Mesendoderm (in vitro differentiated cells): ENCODE data around the gene USF2.

ENCODE experiments used
- DNase-seq: peaks from one replicate; pipeline ENCODE4 v3.0.0; 2013
- H2AK5ac ChIP-seq: 2 replicates; pipeline ENCODE4 v1.6.1; 2013; ENCODE audit warnings: low read length, inconsistent platforms
- H2BK120ac ChIP-seq: 2 replicates; pipeline ENCODE4 v1.6.1; 2013; ENCODE audit warnings: low read depth, mild to moderate bottlenecking, low read length, moderate library complexity, mixed read lengths
- H2BK15ac ChIP-seq: replicated peaks from 2 replicates; pipeline ENCODE4 v1.6.1; 2013; ENCODE audit warnings: low read depth, mild to moderate bottlenecking, moderate library complexity
- H2BK5ac ChIP-seq: 2 replicates; pipeline ENCODE4 v1.6.1; 2013; ENCODE audit warnings: low read length, inconsistent platforms
- H3K18ac ChIP-seq: 2 replicates; pipeline ENCODE4 v1.6.1; 2013; ENCODE audit warnings: mild to moderate bottlenecking, low read length, mixed read lengths
- H3K23ac ChIP-seq: one replicate; pipeline ENCODE4 v1.6.1; 2013; ENCODE audit warnings: low read length
- H3K27ac ChIP-seq: 2 replicates; pipeline ENCODE4 v1.5.1; 2013; ENCODE audit warnings: low read depth, mild to moderate bottlenecking, inconsistent platforms, low read length, moderate library complexity
- H3K27me3 ChIP-seq: 2 replicates; pipeline ENCODE4 v1.6.1; 2013; ENCODE audit warnings: low read length, control low read depth, mild to moderate bottlenecking, inconsistent platforms; ENCODE audit not compliant: insufficient read depth, poor library complexity
- H3K36me3 ChIP-seq: 2 replicates; pipeline ENCODE4 v1.6.1; 2013; ENCODE audit warnings: low read length, inconsistent platforms; ENCODE audit not compliant: control insufficient read depth, insufficient read depth
- H3K4ac ChIP-seq: one replicate; pipeline ENCODE4 v1.6.1; 2013; ENCODE audit warnings: low read depth, mild to moderate bottlenecking, low read length, moderate library complexity
- H3K4me1 ChIP-seq: 2 replicates; pipeline ENCODE4 v1.6.1; 2013; ENCODE audit warnings: low read depth, low read length, inconsistent platforms; ENCODE audit not compliant: control insufficient read depth
- H3K4me2 ChIP-seq: 2 replicates; pipeline ENCODE4 v1.6.1; 2013; ENCODE audit warnings: low read length
- H3K4me3 ChIP-seq: 2 replicates; pipeline ENCODE4 v1.5.1; 2013; ENCODE audit warnings: mild to moderate bottlenecking, low read length
- H3K56ac ChIP-seq: one replicate; pipeline ENCODE4 v1.6.1; 2013; ENCODE audit warnings: low read length
- H3K79me1 ChIP-seq: 2 replicates; pipeline ENCODE4 v1.6.1; 2013; ENCODE audit warnings: low read length, inconsistent platforms
- H3K79me2 ChIP-seq: 2 replicates; pipeline ENCODE4 v1.6.1; 2013; ENCODE audit warnings: mild to moderate bottlenecking, low read length; ENCODE audit not compliant: control insufficient read depth, insufficient read depth
- H3K9ac ChIP-seq: 2 replicates; pipeline ENCODE4 v1.6.1; 2013; ENCODE audit warnings: low read length, inconsistent platforms
- H4K5ac ChIP-seq: one replicate; pipeline ENCODE4 v1.6.1; 2013; ENCODE audit warnings: low read length
- H4K8ac ChIP-seq: one replicate; pipeline ENCODE4 v1.6.1; 2013; ENCODE audit warnings: low read depth, mild to moderate bottlenecking, control low read depth, low read length, moderate library complexity
- WGBS: extraction: QIAGEN DNeasy Blood & Tissue Kit; methylation state at CpG from one replicate; pipeline ENCODE4 v1.1.7; 2013; ENCODE audit warnings: low lambda C conversion rate, missing lambda C conversion rate; ENCODE audit not compliant: insufficient coverage; ENCODE audit errors: extremely low coverage; 5-methylcytosine and 5-hydroxymethylcytosine counted together

USF2 gene

DNA sequence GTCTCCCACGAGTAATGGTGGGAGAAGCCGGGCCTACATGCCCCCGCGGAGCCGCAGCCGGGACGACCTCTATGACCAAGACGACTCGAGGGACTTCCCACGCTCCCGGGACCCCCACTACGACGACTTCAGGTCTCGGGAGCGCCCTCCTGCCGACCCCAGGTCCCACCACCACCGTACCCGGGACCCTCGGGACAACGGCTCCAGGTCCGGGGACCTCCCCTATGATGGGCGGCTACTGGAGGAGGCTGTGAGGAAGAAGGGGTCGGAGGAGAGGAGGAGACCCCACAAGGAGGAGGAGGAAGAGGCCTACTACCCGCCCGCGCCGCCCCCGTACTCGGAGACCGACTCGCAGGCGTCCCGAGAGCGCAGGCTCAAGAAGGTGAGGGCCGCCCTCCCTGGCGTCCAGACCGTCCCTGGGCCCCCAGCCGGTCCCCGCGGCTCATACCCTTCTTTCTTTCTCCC, 1.4 kb upstream of the USF2 start:
- Histone ChIP-seq H3K4me2 (peak overlapping the region; percentile 67), H2AK5ac (no peak overlapping the region), H3K4ac (peak overlapping the region; percentile 84), H3K27me3 (no peaks in the 10 kb centered on the region), H3K9ac (peak overlapping the region; percentile 89), H3K4me1 (peaks cover 2% of the 10 kb centered on the region), H3K4me3 (peak overlapping the region; percentile 55), H4K8ac (no peak overlapping the region), H3K79me1 (peaks cover 11% of the 10 kb centered on the region), H3K18ac (peak overlapping the region; percentile 44), H2BK5ac (peak overlapping the region; percentile 4), H3K56ac (peak overlapping the region; percentile 95), H4K5ac (no peak overlapping the region), H3K36me3 (peaks cover 18% of the 10 kb centered on the region), H3K79me2 (peaks cover 3% of the 10 kb centered on the region), H3K27ac (peak overlapping the region; percentile 84), H2BK120ac (no peak overlapping the region), H3K23ac (no peak overlapping the region), H2BK15ac (no peak overlapping the region)
- DNase-seq: peak; percentile 13
- WGBS: no CpG with 5 or more reads among the region's 40 CpGs

DNA sequence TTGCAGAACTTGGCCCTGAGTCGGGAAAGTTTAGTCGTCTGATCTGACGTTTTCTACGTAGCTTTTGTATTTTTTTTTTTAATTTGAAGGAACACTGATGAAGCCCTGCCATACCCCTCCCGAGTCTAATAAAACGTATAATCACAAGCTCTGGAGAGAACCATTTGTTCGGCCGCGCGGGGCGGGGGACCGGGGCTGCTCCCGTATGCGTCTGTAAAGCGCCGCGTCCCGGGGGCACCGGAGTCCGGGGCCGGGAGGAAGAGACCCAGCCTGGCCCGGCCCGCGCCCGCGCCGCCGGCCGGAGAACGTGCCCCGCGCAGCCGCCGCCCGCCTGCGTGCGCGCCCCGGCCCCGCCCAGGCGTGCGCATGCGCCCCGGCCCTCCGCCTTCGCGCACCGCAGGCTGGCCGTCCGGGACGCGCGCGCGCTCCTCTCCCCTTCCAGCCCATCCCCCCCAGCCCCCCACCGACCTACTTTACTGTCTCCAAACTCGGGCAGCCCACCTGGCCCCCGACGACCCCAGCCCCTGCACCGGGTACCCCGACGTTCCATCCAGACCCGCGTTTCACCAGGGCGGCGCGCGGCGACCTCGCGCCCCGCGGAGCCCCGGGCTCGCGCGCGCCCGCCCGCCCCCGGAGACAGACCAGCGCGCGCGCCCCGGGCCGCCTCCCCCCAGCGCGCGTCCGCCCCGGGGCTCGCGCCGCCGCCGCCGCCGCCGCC, 785 bp upstream of the USF2 start:
- no peaks in the 10 kb centered on the region for H3K27me3 ChIP-seq
- peaks cover 3% of the 10 kb centered on the region for H3K79me2 ChIP-seq
- H3K79me1 ChIP-seq: peaks cover 11% of the 10 kb centered on the region
- H4K5ac ChIP-seq: no peak overlapping the region
- peaks cover 2% of the 10 kb centered on the region for H3K4me1 ChIP-seq
- no peak overlapping the region for H3K23ac ChIP-seq
- H3K36me3 ChIP-seq: peaks cover 18% of the 10 kb centered on the region
- H3K4me3 ChIP-seq: peak overlapping the region; percentile 55
- peak overlapping the region; percentile 84 for H3K4ac ChIP-seq
- H2AK5ac ChIP-seq: no peak overlapping the region
- no peak overlapping the region for H2BK5ac ChIP-seq
- H4K8ac ChIP-seq: no peak overlapping the region
- peak overlapping the region; percentile 67 for H3K4me2 ChIP-seq
- peak overlapping the region; percentile 95 for H3K56ac ChIP-seq
- no peak overlapping the region for H2BK120ac ChIP-seq
- H2BK15ac ChIP-seq: no peak overlapping the region
- H3K27ac ChIP-seq: peak overlapping the region; percentile 95
- peak overlapping the region; percentile 77 for H3K18ac ChIP-seq
- WGBS: no CpG with 5 or more reads among the region's 100 CpGs
- DNase-seq: peak; percentile 68
- peak overlapping the region; percentile 89 for H3K9ac ChIP-seq

DNA sequence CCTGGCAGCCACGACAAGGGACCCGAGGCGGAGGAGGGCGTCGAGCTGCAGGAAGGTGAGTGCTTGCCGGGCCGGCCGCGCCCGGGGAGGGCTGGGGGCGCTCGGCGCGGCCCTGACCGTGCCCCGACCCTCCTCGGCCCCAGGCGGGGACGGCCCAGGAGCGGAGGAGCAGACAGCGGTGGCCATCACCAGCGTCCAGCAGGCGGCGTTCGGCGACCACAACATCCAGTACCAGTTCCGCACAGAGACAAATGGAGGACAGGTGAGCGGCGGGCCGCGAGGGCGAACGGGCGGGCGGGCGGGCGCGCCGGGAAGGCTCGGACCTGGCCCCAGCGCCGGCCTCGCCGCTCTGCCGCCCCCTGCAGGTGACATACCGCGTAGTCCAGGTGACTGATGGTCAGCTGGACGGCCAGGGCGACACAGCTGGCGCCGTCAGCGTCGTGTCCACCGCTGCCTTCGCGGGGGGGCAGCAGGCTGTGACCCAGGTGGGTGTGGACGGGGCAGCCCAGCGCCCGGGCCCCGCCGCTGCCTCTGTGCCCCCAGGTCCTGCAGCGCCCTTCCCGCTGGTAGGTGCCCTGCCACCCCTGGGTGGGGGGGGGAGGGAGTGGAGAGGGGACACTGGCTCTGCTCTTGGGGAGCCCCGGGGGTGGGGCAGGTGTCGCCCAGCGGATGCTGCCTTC, 816 bp downstream of the USF2 start:
- Histone ChIP-seq H3K79me1 (peaks cover 11% of the 10 kb centered on the region), H3K18ac (peak overlapping the region; percentile 88), H3K9ac (peak overlapping the region; percentile 84), H3K56ac (peak overlapping the region; percentile 92), H3K4me2 (peak overlapping the region; percentile 80), H4K5ac (no peak overlapping the region), H3K36me3 (peaks cover 15% of the 10 kb centered on the region), H2AK5ac (no peak overlapping the region), H3K4ac (peak overlapping the region; percentile 89), H3K4me3 (peak overlapping the region; percentile 54), H2BK5ac (no peak overlapping the region), H3K79me2 (peaks cover 3% of the 10 kb centered on the region), H3K4me1 (peaks cover 2% of the 10 kb centered on the region), H3K23ac (peak overlapping the region; percentile 89), H2BK15ac (no peak overlapping the region), H3K27ac (peak overlapping the region; percentile 91), H4K8ac (no peak overlapping the region), H2BK120ac (peak overlapping the region; percentile 88), H3K27me3 (no peaks in the 10 kb centered on the region)
- no CpG with 5 or more reads among the region's 66 CpGs for WGBS
- peak; percentile 93 for DNase-seq

DNA sequence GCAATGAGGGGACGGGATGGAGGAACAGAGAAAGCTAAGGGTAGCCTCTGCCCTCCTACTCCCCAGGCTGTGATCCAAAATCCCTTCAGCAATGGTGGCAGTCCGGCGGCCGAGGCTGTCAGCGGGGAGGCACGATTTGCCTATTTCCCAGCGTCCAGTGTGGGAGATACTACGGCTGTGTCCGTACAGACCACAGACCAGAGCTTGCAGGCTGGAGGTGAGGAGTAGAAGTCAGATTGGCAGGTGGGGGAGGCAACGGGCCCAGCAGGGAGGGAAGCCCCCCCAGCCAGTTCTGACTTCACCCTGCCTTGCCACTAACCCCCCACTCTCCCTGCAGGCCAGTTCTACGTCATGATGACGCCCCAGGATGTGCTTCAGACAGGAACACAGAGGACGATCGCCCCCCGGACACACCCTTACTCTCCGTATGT, 1.6 kb downstream of the USF2 start:
- peak overlapping the region; percentile 80 for H3K4me2 ChIP-seq
- no peak overlapping the region for H2AK5ac ChIP-seq
- peaks cover 11% of the 10 kb centered on the region for H3K79me1 ChIP-seq
- no peak overlapping the region for H2BK120ac ChIP-seq
- H2BK15ac ChIP-seq: no peak overlapping the region
- no peak overlapping the region for H3K4ac ChIP-seq
- H2BK5ac ChIP-seq: no peak overlapping the region
- H3K79me2 ChIP-seq: peaks cover 3% of the 10 kb centered on the region
- H3K9ac ChIP-seq: peak overlapping the region; percentile 61
- DNase-seq: no peak
- no peak overlapping the region for H4K8ac ChIP-seq
- no peak overlapping the region for H3K27ac ChIP-seq
- no CpG with 5 or more reads among the region's 16 CpGs for WGBS
- H3K56ac ChIP-seq: peak overlapping the region; percentile 80
- peaks cover 11% of the 10 kb centered on the region for H3K36me3 ChIP-seq
- no peak overlapping the region for H3K23ac ChIP-seq
- no peak overlapping the region for H4K5ac ChIP-seq
- H3K4me3 ChIP-seq: no peak overlapping the region
- H3K27me3 ChIP-seq: no peaks in the 10 kb centered on the region
- no peak overlapping the region for H3K18ac ChIP-seq
- H3K4me1 ChIP-seq: peaks cover 2% of the 10 kb centered on the region

DNA sequence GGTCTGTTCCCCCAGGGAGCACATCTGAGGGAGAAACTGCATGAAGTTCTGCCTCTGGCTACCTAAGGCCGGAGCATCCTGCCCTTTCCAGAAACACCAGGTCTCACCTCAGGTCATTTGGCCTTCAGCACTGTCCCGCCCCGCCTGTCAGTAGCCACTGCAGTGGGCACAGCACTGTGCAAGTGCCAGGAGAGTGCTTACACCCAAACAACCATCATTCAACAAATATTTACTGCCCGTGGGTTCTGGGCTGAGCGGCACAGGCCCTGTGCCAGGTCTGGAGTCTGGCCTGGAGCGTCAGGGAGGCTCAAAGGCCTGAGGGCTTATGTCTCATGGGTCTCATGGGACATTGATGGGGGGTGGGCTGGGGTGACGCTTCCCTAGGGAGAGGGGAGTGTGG, 2.8 kb downstream of the USF2 start:
- no peak overlapping the region for H3K23ac ChIP-seq
- H3K56ac ChIP-seq: no peak overlapping the region
- H4K8ac ChIP-seq: no peak overlapping the region
- DNase-seq: no peak
- peaks cover 9% of the 10 kb centered on the region for H3K79me1 ChIP-seq
- peaks cover 3% of the 10 kb centered on the region for H3K79me2 ChIP-seq
- no peak overlapping the region for H4K5ac ChIP-seq
- no peak overlapping the region for H3K9ac ChIP-seq
- H2BK120ac ChIP-seq: no peak overlapping the region
- no peak overlapping the region for H3K27ac ChIP-seq
- peaks cover 9% of the 10 kb centered on the region for H3K36me3 ChIP-seq
- H3K18ac ChIP-seq: no peak overlapping the region
- H2AK5ac ChIP-seq: no peak overlapping the region
- no peak overlapping the region for H3K4ac ChIP-seq
- no peak overlapping the region for H2BK15ac ChIP-seq
- H2BK5ac ChIP-seq: no peak overlapping the region
- WGBS: no CpG with 5 or more reads among the region's 7 CpGs
- H3K4me3 ChIP-seq: no peak overlapping the region
- no peaks in the 10 kb centered on the region for H3K27me3 ChIP-seq
- H3K4me1 ChIP-seq: peaks cover 2% of the 10 kb centered on the region
- no peak overlapping the region for H3K4me2 ChIP-seq
